HepG2 (cell line): ENCODE measurements around the gene TOP3B. TPM values are rescaled to one million over a fixed set of nuclear protein-coding genes. Genes with fewer than 3 reads are reported as not detected.
"Not testable (repeated sequence)": the region's sequence is repeated elsewhere in the genome, so short reads cannot be mapped to it uniquely, and the experiment has no call there.

ENCODE experiments used
- ATAC-seq: fragments of 200-7000 bp; cut with Tn5 transposase; 3 replicates; pipeline ENCODE4 v1.9.1; 2020; ENCODE audit warnings: mild to moderate bottlenecking, moderate library complexity
- BruUV-seq: library from RNA; stranded (reverse); fragments of 400-500 nt; replicated peaks from 2 replicates; lab custom pipeline; 2021; lab: Mats Ljungman, UMichigan
- CTCF ChIA-PET: fragments of 300-600 bp; formaldehyde crosslinking; extraction: SDS; loops from one replicate; lab custom pipeline; 2021; ENCODE audit warnings: low total read pairs, inconsistent platforms, low intra/inter-chr PET ratio; lab: Yijun Ruan, JAX
- POLR2A ChIA-PET: fragments of 350-600 bp; sonication (Branson Sonifier 250); formaldehyde crosslinking; loops from one replicate; lab custom pipeline; 2020; ENCODE audit warnings: antibody characterized with exemption, inconsistent platforms; lab: Yijun Ruan, JAX
- DNase-seq: peaks from one replicate; pipeline ENCODE4 v3.0.0-alpha.2; 2015; ENCODE audit warnings: low spot score
- FAIRE-seq: peaks from 3 replicates; lab custom pipeline; 2011; peaks lifted over from hg19 to GRCh38; lab: Jason Lieb, UNC
- H2AFZ ChIP-seq: one replicate; pipeline ENCODE4 v1.6.1; 2011; ENCODE audit warnings: low read length, inconsistent platforms
- H3K27ac ChIP-seq: fragments of 300-600 bp; 3 replicates; pipeline ENCODE4 v1.8.0; 2011; ENCODE audit warnings: mixed run types, mild to moderate bottlenecking, mixed read lengths, low read length, inconsistent platforms; ENCODE audit not compliant: insufficient read depth; ENCODE audit errors: extremely low read length
- H3K27me3 ChIP-seq, 2 experiments: fragments of 200-600 bp in 1 of 2; 2 replicates in 1 of 2; 3 replicates in 1 of 2; pipeline versions ENCODE4 v1.6.0 to v1.8.0; 2011; ENCODE audit warnings: low read length in 2 of 2, mild to moderate bottlenecking in 2 of 2, moderate library complexity in 2 of 2, inconsistent platforms in 1 of 2; ENCODE audit not compliant: insufficient read depth in 2 of 2, control insufficient read depth in 1 of 2
- H3K36me3 ChIP-seq, 2 experiments: fragments of 200-600 bp in 1 of 2; replicated peaks in 1 of 2; 2 replicates in 1 of 2; 3 replicates in 1 of 2; pipeline versions ENCODE4 v1.5.1 to v1.8.0; 2011; ENCODE audit warnings: low read length in 2 of 2, inconsistent platforms in 1 of 2; ENCODE audit not compliant: insufficient read depth in 2 of 2, control insufficient read depth in 1 of 2
- H3K4me1 ChIP-seq: 2 replicates; pipeline ENCODE4 v1.5.1; 2012; ENCODE audit warnings: low read length, inconsistent platforms; ENCODE audit not compliant: insufficient read depth
- H3K4me2 ChIP-seq: 2 replicates; pipeline ENCODE4 v1.6.0; 2011; ENCODE audit warnings: low read depth, low read length, inconsistent platforms
- H3K4me3 ChIP-seq, 3 experiments: fragments of 200-600 bp in 1 of 3; sonication (generic), shearing (Covaris generic) in 1 of 3; replicated peaks in 1 of 3; 2 replicates each; pipeline ENCODE4 v1.5.1; 2011 to 2016; ENCODE audit warnings: low read length in 3 of 3, inconsistent platforms in 2 of 3, low read depth in 2 of 3, mild to moderate bottlenecking in 2 of 3, control low read depth in 1 of 3, mixed read lengths in 1 of 3; ENCODE audit not compliant: insufficient read depth in 1 of 3
- H3K79me2 ChIP-seq: one replicate; pipeline ENCODE4 v1.6.1; 2011; ENCODE audit warnings: low read length, inconsistent platforms; ENCODE audit not compliant: insufficient read depth
- H3K9ac ChIP-seq: 2 replicates; pipeline ENCODE4 v1.6.0; 2011; ENCODE audit warnings: mild to moderate bottlenecking, low read depth, low read length, inconsistent platforms; ENCODE audit not compliant: insufficient read depth
- H3K9me3 ChIP-seq: 2 replicates; pipeline ENCODE4 v1.5.1; 2012; ENCODE audit warnings: mild to moderate bottlenecking, low read length
- H4K20me1 ChIP-seq: 2 replicates; pipeline ENCODE4 v1.6.0; 2011; ENCODE audit warnings: inconsistent platforms, mild to moderate bottlenecking, low read length, moderate library complexity; ENCODE audit not compliant: insufficient read depth
- WGBS: methylation state at CpG from one replicate; pipeline ENCODE4 v1.1.6; 2017; ENCODE audit warnings: low lambda C conversion rate; 5-methylcytosine and 5-hydroxymethylcytosine counted together
- in situ Hi-C: cut with HindIII; loops from 2 replicates; pipeline ENCODE4 v1.10.0; 2017; ENCODE audit warnings: low pct_unique_long_range_greater_than_20kb; ENCODE audit not compliant: extremely low pct_ligation_motif_present
- intact Hi-C: fragments of 100-400 bp; cut with micrococcal nuclease; formaldehyde crosslinking; loops from one replicate; pipeline ENCODE4 v1.10.0; 2022; ENCODE audit not compliant: unreplicated experiment
- polyA plus RNA-seq, 8 experiments: library from polyadenylated mRNA; depleted of rRNA in 3 of 8; stranded (reverse) in 7 of 8; unstranded in 1 of 8; fragments of >200 nt; fragmentation: Illumina TruSeq in 4 of 8; extraction: Trizol in 4 of 8; gene quantifications; 2 replicates each; pipeline versions ENCODE4 v1.2.1 to v1.2.3, GENCODE V29; 2011 to 2016; ENCODE audit warnings: low read depth in 4 of 8, missing spikeins in 1 of 8, mixed read lengths in 1 of 8; ENCODE audit not compliant: insufficient read depth in 1 of 8
- total RNA-seq, 5 experiments: library from RNA; depleted of rRNA; stranded (reverse); fragments of >200 nt; fragmentation: Illumina TruSeq; extraction: Trizol; gene quantifications; 2 replicates each; pipeline ENCODE4 v1.2.3, GENCODE V29; 2016; ENCODE audit warnings: low read depth in 1 of 5
- TF ChIP-seq, protein P1 (sequence below): IDR thresholded peaks from 2 replicates; pipeline ENCODE4 v1.6.1; 2016; ENCODE audit warnings: low read depth, borderline replicate concordance
- TF ChIP-seq, protein P2 (sequence below): sonication (generic); formaldehyde crosslinking; conservative IDR thresholded peaks from 2 replicates; pipeline ENCODE4 v1.4.0; 2020; ENCODE audit warnings: mild to moderate bottlenecking, missing genetic modification reagents, moderate library complexity

The TOP3B gene
- total and polyA plus RNA-seq, 2 of the 13 experiments (the other 11 are each of a cell fraction or from before 2014, with no cell fraction given) = 28.5 to 29.7 TPM

DNA sequence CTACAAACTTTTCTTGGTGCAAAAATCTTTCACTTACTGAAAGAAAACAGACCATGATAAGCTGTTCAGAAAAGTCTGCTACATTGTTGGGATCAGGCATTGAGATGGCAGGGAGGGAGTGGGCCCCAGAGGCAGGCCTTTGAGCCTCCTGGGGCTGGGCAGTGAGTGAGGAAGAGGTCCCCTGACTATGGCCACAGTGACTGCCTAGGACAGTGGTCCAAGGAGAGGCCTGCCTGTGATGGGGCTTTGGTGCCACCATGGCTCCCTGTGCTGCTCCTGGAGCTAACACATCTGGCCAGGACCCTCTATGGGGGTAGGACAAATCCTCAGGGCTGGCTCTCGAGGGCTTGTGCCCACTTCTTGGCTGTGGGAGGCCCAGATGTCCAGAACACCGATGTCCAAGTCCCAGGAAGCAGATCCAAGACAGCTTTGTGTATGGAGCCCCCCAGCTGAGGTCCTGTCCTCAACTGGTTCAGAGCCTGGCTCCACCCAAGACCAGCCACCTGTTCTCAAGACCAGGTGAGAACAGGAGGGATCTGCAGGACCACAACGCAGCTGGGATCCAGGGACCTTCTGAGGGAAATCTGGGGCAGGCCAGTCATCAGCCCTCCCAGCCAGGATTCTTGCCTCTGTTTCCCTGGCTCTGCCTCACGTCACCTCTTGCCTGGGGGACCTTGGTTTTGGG lies 66.8 kb downstream of the TOP3B start (continued):
- TF ChIP-seq, protein P1, sequence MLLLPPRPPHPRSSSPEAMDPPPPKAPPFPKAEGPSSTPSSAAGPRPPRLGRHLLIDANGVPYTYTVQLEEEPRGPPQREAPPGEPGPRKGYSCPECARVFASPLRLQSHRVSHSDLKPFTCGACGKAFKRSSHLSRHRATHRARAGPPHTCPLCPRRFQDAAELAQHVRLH (CRISPR knock-in tag) = no peak
- TF ChIP-seq, protein P2, sequence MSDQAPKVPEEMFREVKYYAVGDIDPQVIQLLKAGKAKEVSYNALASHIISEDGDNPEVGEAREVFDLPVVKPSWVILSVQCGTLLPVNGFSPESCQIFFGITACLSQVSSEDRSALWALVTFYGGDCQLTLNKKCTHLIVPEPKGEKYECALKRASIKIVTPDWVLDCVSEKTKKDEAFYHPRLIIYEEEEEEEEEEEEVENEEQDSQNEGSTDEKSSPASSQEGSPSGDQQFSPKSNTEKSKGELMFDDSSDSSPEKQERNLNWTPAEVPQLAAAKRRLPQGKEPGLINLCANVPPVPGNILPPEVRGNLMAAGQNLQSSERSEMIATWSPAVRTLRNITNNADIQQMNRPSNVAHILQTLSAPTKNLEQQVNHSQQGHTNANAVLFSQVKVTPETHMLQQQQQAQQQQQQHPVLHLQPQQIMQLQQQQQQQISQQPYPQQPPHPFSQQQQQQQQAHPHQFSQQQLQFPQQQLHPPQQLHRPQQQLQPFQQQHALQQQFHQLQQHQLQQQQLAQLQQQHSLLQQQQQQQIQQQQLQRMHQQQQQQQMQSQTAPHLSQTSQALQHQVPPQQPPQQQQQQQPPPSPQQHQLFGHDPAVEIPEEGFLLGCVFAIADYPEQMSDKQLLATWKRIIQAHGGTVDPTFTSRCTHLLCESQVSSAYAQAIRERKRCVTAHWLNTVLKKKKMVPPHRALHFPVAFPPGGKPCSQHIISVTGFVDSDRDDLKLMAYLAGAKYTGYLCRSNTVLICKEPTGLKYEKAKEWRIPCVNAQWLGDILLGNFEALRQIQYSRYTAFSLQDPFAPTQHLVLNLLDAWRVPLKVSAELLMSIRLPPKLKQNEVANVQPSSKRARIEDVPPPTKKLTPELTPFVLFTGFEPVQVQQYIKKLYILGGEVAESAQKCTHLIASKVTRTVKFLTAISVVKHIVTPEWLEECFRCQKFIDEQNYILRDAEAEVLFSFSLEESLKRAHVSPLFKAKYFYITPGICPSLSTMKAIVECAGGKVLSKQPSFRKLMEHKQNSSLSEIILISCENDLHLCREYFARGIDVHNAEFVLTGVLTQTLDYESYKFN (CRISPR knock-in tag) = no peak

DNA sequence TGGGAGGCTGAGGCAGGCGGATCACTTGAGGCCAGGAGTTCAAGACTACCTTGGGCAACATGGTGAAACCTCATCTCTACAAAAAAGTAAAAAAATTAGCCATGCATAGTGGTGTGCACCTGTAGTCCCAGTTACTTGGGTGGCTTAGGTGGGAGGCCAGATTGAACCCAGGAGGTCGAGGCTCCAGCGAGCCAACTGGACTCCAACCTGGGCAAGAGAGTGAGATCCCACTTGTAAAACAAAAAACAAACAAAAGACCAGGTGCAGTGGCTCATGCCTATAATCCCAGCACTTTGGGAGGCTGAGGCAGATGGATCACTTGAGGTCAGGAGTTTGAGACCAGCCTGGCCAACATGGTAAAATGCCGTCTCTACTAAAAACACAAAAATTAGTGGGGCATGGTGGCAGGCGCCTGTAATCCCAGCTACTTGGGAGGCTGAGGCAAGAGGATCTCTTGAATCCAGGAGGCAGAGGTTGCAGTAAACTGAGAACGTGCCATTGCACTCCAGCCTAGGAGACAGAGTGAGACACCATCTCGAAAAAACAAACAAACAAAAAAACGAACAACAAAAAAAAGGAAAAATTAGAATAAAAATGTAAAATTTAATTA lies 68.4 kb downstream of the TOP3B start:
- in situ Hi-C loops, H3K36me3 ChIP-seq, ATAC-seq, H3K4me3 ChIP-seq, H3K79me2 ChIP-seq, H3K27ac ChIP-seq, H3K27me3 ChIP-seq, DNase-seq, H4K20me1 ChIP-seq, intact Hi-C loops, CTCF ChIA-PET, FAIRE-seq, BruUV-seq, H3K4me2 ChIP-seq, H3K9me3 ChIP-seq, POLR2A ChIA-PET, H3K9ac ChIP-seq, H2AFZ ChIP-seq: not testable (repeated sequence)
- peaks cover 14% of the 10 kb centered on the region for H3K4me1 ChIP-seq
- 67% methylated on average over 8 of the region's 8 CpGs for WGBS

DNA sequence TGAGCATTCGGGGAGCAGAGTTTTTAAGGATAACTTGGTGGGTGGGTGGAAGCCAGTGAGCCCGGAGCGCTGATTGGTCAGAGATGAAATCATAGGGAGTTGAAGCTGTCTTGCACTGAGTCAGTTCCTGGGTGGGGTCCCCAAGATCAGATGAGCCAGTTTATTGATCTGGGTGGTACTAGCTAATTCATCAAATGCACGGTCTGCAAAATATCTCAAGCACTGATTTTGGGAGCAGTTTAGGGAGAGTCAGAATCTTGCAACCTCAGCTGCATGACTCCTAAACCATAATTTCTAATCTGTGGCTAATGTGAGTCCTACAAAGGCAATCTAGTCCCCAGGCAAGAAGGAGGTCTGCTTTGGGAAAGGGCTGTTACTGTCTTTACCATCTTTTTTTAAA lies 72.2 kb downstream of the TOP3B start:
- ATAC-seq, POLR2A ChIA-PET, FAIRE-seq, H3K27me3 ChIP-seq, H3K9ac ChIP-seq, in situ Hi-C loops, H3K9me3 ChIP-seq, CTCF ChIA-PET, H3K4me3 ChIP-seq, H4K20me1 ChIP-seq, H3K79me2 ChIP-seq, H3K4me1 ChIP-seq, H3K36me3 ChIP-seq, H3K4me2 ChIP-seq, BruUV-seq, H2AFZ ChIP-seq, intact Hi-C loops, DNase-seq, H3K27ac ChIP-seq: not testable (repeated sequence)
- 66% methylated on average over 4 of the region's 4 CpGs for WGBS
